Stimulated activated naive CD8-positive, alpha-beta T cell treated with anti-CD3 and anti-CD28 coated beads, Interleukin-15, Interleukin-2, amounts not matched to agents 100 U/mL and 50 U/mL, for 24 hours (primary cell): ENCODE results near the gene ABCA2.
A peak's percentile ranks its signal among the peaks of the same experiment; 100 is the strongest.

Source experiments
- ATAC-seq: fragments of 150-1000 bp; cut with Tn5 transposase; one replicate; pipeline ENCODE4 v1.10.0; 2021
- DNase-seq: peaks from one replicate; pipeline ENCODE4 v3.0.0; 2021

The ABCA2 gene

GRCh38 chr9:136980669-136981478 lies 47.2 kb downstream of the ABCA2 start:
- DNase-seq (no peak), ATAC-seq (no peak)

DNA sequence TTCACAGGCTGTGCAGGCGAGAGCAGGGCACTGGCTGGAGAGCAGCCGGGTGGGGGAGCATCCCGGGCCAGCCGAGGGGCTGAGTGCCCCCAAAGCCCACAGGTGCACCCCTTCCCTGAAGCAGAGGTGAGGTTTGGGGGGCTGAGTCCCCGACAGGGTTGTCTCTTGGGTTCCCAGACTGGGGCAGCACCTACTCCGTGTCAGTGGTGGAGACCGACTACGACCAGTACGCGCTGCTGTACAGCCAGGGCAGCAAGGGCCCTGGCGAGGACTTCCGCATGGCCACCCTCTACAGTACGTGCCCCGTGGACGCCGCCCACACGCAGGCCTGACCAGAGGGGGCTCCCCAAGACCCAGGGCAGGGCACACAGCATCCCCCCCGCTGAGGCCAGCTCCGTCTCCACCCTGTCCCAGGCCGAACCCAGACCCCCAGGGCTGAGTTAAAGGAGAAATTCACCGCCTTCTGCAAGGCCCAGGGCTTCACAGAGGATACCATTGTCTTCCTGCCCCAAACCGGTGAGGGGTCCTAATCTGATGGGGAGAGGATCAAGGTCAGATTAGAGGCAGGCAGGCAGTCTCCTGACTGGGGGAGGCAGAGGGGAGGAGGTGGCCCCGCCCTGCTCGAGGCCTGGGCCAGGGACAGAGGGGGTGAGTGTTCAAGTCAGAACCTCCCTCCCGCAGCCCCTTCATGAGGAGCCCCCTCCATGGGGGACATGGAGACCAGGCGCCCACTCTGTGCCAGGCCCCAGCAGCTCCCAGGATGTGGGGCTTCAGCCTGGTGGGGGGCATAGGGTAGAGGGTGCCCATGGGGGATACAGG lies 48.1 kb downstream of the ABCA2 start:
- DNase-seq, result no peak
- ATAC-seq, result no peak

GRCh38 chr9:136978865-136979544 lies 49.0 kb downstream of the ABCA2 start:
- no peak for DNase-seq
- ATAC-seq, result no peak

DNA sequence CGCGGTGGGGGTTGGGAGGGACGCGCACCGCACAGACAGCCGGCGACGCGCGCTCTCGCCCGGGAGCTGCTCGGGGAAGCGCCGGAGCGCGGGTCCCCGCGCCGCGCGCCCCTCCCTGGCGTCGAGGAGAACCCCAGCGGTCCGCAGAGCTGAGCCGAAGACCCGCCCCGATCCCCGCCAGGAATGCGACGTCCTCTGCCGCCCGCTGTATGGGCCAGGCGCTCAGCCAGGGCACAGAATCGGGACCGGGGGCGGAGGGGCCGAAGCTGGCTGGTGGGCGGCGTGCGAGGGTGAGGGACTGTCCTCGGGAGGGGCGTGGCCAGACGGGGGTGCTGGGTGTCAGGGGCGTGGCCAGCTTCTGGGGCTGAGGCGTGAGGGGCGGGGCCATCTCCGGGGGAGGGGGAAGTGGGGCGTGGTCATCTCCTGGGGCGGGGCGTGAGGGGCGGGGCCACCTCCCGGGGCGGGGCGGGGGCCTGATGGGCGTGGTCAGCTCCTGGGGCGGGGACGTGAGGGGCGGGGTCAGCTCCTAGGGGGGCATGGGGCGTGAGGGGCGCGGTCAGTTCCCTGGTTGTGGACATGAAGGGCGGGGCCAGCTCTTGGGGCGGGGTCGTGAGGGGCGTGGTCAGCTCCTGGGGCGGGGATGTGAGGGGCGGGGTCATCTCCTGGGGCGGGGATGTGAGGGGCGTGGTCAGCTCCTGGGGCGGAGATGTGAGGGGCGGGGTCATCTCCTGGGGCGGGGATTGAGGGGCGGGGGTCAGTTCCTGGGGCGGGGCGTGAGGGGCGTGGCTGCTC lies 49.8 kb downstream of the ABCA2 start:
- ATAC-seq (peak; percentile 16), DNase-seq (peak; percentile 74)

DNA sequence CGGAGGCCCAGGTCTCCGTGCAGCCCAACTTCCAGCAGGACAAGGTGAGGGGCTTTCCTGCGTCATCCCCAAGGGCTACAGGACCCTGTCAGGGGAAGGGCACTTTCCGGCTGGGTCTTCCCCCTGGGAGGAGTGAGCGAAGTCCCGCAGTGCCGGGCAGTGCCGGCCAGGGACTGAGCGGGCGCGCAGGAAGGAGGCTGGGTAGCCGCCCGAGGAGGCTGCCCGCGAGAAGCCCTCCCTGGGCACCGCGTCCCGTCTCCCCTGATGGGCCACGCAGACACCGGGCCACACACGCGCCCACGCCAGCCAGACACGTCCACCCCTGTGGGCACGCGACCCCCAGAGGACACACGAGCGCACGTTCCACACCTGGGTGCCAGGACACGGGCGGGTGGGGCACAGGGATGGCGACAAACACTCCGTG lies 50.4 kb downstream of the ABCA2 start:
- DNase-seq (no peak), ATAC-seq (no peak)

DNA sequence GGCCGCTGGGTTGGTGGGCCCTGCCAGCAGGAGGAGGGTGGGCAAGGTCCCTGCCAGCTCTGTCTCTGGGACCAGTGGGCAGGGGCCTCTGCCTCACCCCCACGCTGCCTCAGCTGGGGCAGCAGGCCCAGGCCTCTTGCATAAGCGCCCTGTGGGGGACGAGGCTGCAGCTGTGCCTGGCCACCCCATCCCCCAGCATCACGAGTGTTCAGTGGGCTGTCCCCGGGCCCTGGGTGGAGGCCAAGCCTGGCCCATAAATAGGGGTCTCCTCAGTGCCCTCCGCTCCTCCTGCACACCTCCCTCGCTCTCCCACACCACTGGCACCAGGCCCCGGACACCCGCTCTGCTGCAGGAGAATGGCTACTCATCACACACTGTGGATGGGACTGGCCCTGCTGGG lies 50.8 kb downstream of the ABCA2 start, which contains the start of gene PTGDS:
PTGDS (plus strand) TSS at position 282 of the 400 bp plus-strand sequence; CDS start at position 357, 75 bp downstream.
- DNase-seq, result no peak

DNA sequence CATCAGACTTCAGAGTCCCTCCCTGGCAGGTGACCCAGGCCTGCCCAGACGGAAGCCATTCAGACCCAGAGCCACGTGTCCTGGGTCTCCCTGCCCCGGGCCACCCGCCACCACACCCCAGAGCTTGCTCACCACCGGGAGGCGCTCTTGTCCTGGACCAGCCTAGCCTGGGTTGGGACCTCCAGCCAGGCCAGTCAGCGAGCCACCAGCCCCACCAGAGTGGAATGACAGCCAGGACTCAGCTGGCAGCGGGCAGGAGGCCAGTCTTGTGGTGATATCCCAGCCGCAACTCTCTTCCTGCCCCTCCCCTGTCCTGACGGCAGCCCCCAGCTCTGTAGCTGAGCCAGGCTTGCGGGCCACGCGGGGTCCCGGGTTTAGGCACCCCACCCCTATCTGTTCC lies 52.4 kb downstream of the ABCA2 start:
- DNase-seq (peak; percentile 64), ATAC-seq (no peak)

More for the DNA sequence above, 50.8 kb downstream of the ABCA2 start, which contains the start of gene PTGDS:
- ATAC-seq, result no peak

DNA sequence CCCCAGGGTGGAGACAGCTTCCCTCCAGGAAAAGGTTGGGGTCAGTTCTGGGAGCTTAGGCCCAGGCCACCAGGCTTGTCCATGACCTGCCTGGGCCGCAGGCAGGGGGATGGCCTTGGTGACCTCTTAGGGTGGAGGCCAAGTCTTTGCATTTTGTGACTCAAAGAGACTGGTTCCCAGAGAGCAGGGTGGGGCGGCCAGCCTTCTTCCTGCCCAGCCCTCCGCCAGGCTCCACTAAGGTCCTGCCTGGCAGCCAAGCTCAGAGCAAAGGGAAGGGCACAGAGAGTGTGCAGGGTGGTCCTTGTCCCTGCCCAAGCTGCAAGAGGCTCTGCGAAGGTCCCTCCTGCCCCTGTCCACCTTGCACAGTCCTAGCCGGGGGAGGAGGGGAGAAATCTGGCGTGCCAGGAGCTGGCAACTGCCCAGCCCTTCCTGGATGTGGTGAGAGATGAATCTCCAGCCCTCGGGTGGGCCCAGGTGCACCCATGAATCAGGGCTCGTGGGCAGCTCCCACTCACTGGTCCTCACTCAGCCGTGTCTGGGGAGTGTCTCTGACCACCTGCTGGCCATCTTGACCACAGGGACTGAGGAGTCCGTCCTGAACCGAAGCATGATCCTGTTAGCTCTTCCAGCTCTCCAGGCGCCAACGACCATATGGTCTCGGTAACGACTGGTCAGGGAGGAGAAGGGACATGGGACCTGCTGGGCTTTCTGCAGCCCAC lies 53.1 kb downstream of the ABCA2 start:
- ATAC-seq, result no peak
- no peak for DNase-seq

- DNase-seq (no peak), ATAC-seq (no peak)
Observed at GRCh38 chr9:136973618-136974617, 54.1 kb downstream of the ABCA2 start.

- ATAC-seq (no peak), DNase-seq (no peak)
Observed at GRCh38 chr9:136972743-136973142, 55.3 kb downstream of the ABCA2 start.

DNA sequence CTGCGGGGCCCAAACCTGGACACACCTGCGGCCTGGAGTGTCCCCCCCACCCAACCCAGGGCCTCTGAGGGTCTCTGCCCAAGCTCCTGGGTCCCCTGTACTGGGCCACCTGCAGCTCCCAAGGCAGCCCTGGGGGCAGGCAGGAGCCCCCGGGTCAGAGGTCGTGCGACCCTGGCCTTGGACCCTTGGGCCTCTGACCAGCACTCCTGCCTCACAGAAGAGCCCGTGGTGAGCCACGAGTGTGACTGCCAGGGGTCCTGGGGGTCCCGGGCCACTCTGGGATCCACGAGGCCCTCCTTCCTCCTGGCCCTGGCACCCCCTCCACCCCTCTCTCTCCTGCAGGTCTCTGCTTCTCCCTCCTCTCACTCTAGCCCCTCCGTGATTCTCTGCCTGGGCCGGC lies 55.7 kb downstream of the ABCA2 start:
- DNase-seq, result no peak

DNA sequence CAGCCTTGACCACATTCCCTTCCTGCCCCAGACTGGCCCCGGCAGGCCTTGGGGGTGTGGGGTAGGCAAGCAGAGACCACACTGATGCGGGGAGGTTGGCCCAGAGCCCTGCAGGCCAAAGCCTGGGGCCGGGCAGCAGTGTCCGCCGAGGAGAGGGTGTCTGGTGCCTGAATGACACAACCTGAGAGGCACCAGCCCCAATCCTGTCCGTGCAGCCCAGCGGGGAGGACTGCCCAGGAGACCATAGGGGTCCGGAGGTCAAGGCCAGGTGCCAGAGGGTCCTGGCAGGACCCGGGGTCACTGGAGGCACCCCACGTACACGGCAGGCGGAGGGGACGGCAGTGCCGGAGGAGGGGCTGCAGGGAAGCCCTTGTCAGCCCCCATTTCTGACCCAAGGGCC lies 56.3 kb downstream of the ABCA2 start:
- DNase-seq (no peak), ATAC-seq (no peak)

More for the DNA sequence above, 55.7 kb downstream of the ABCA2 start:
- ATAC-seq, result no peak

DNA sequence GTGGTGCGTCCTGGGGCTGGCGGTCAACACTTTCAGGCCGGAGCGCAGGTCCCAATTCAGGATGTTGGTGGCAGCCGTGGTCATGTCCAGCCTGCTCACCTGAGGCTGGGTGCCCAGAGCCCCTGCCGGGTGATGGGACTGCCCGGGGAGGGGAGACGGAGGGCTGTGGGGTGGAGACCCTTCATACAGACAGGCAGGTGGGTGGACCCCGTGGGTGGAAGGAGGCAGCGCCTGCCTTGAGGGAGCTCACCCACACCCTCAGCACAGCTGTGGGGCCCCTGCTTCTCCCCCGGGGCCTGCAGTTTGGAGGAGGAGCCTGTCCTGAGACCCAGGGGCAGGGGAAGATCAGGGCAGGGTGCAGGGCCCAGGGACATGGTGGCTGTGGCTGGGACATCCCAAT lies 57.7 kb downstream of the ABCA2 start:
- ATAC-seq (no peak), DNase-seq (no peak)

- ATAC-seq (no peak), DNase-seq (no peak)
Observed at GRCh38 chr9:136969774-136970173, 58.3 kb downstream of the ABCA2 start.

GRCh38 chr9:136969150-136969549 lies 58.9 kb downstream of the ABCA2 start:
- DNase-seq, result no peak

GRCh38 chr9:136968333-136969127 lies 59.5 kb downstream of the ABCA2 start:
- ATAC-seq (no peak), DNase-seq (no peak)

More at GRCh38 chr9:136969150-136969549, 58.9 kb downstream of the ABCA2 start:
- no peak for ATAC-seq

DNA sequence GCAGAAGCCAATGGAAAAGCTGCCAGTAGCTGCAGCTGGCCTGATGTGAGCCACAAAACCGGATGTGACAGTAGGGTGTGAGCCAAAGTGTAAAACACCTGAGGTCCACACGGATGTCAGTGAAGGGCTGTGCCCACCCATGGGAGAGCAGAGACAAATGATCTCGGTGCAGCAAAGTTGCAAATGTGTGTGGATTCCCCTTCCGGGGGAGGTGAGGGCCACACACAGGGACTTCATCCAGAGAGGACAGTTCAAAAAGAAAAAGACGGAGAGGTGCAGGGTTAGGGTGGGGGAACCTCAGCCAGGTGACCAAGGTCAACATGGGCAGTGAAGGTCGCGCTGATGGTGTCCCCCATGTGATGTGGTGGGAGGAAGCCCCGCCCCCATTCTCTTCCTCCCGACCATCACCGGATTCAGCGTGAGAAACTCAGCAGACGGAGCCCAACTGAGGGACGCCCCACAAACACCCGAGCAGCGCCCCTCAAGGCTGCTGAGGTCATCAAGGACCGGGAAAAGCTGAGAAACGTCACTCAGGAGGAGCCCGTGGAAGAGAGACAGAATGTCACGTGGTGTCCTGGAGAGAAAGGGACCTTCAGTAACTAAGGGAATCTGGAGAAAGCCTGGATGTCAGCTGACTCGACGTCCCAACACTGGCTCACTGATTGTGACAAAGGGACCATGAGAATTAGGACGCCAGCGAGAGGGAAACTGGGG lies 62.1 kb downstream of the ABCA2 start:
- no peak for ATAC-seq
- no peak for DNase-seq

DNA sequence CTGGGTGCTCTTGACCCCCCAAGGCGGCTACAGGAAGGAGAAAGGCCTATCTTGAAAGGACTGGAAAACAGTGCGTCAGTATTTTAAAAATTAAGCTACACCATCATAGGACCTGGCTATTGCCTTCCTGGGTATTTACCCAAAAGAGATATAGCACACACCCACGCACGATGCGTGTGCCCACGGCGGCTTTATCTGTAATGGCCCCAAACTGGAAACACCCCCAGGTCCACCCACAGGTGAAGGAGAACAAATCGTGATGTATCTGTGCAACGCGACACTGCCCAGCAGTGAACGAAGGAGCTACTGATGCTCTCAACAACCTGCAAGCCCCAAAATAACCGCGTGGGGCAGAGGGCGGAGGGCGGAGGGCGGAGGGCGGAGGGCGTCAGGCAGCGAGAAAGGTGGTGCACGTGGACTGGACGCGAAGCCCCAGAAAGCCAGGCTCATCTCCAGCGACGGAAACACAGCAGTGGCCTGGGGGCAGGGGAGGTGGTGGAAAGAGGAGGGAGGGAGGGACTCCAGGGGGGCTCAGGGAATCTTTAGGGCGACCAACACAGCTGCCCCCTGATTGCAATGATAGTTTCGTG lies 63.1 kb downstream of the ABCA2 start:
- ATAC-seq (no peak), DNase-seq (no peak)
